Panc1 (cell line): ENCODE measurements around the gene ICAM4. TPM values are rescaled to one million over a fixed set of nuclear protein-coding genes. Genes with fewer than 3 reads are reported as not detected.

Experiments used
- ATAC-seq: fragments of 200-7000 bp; cut with Tn5 transposase; 2 replicates; pipeline ENCODE4 v1.9.1; 2020; ENCODE audit warnings: mild to moderate bottlenecking, moderate library complexity
- BruUV-seq: library from RNA; stranded (reverse); fragments of 400-500 nt; replicated peaks from 2 replicates; lab custom pipeline; 2021; lab: Mats Ljungman, UMichigan
- CTCF ChIA-PET: fragments of 300-600 bp; sonication (Branson Sonifier 250); formaldehyde crosslinking; loops from one replicate; lab custom pipeline; 2022; ENCODE audit warnings: antibody characterized with exemption; lab: Charles Lee
- POLR2A ChIA-PET: fragments of 300-600 bp; sonication (Branson Sonifier 250); formaldehyde crosslinking; loops from one replicate; lab custom pipeline; 2022; ENCODE audit warnings: antibody characterized with exemption; lab: Charles Lee
- DNase-seq: peaks from one replicate; pipeline ENCODE4 v3.0.0-alpha.2; 2010; ENCODE audit warnings: low read depth, low spot score
- H3K27ac ChIP-seq: 2 replicates; pipeline ENCODE4 v1.5.1; 2011; ENCODE audit warnings: mild to moderate bottlenecking, low read length, inconsistent platforms
- H3K27me3 ChIP-seq: fragments of 200-500 bp; sonication (Bioruptor generic); 2 replicates; pipeline ENCODE4 v1.6.0; 2014; ENCODE audit warnings: low read length, inconsistent platforms; ENCODE audit not compliant: control insufficient read depth, insufficient read depth
- H3K36me3 ChIP-seq: fragments of 200-500 bp; sonication (Bioruptor generic); 2 replicates; pipeline ENCODE4 v1.5.1; 2014; ENCODE audit warnings: inconsistent platforms, mild to moderate bottlenecking, low read length, moderate library complexity; ENCODE audit not compliant: control insufficient read depth, insufficient read depth
- H3K4me1 ChIP-seq: 2 replicates; pipeline ENCODE4 v1.5.1; 2011; ENCODE audit warnings: inconsistent platforms, mild to moderate bottlenecking, low read length, moderate library complexity; ENCODE audit not compliant: control insufficient read depth, insufficient read depth
- H3K4me3 ChIP-seq, 2 experiments: 2 replicates each; pipeline ENCODE4 v1.5.1; 2011 to 2012; ENCODE audit warnings: low read depth in 2 of 2, low read length in 2 of 2, mild to moderate bottlenecking in 2 of 2, inconsistent platforms in 1 of 2, moderate library complexity in 1 of 2
- H3K9me3 ChIP-seq: fragments of 200-500 bp; sonication (Bioruptor generic); 2 replicates; pipeline ENCODE4 v1.5.1; 2014; ENCODE audit warnings: low read depth, mild to moderate bottlenecking, inconsistent platforms, low read length, moderate library complexity; ENCODE audit not compliant: control insufficient read depth, insufficient read depth
- POLR2AphosphoS5 ChIP-seq: IDR thresholded peaks from 2 replicates; pipeline ENCODE4 v1.6.1; 2012; ENCODE audit warnings: mild to moderate bottlenecking, low read depth, low read length, moderate library complexity
- SIN3A ChIP-seq: IDR thresholded peaks from 2 replicates; pipeline ENCODE4 v1.6.1; 2012; ENCODE audit warnings: low read depth, mild to moderate bottlenecking, low read length, moderate library complexity, borderline replicate concordance; ENCODE audit not compliant: insufficient read depth
- TCF7L2 ChIP-seq: IDR thresholded peaks from 2 replicates; pipeline ENCODE4 v1.6.1; 2011; ENCODE audit warnings: mild to moderate bottlenecking, low read depth, low read length, inconsistent platforms
- in situ Hi-C: cut with HindIII; loops from 2 replicates; pipeline ENCODE4 v1.10.0; 2016; ENCODE audit warnings: low sequenced_read_pairs, low pct_unique_long_range_greater_than_20kb
- intact Hi-C: fragments of 100-400 bp; cut with micrococcal nuclease; formaldehyde crosslinking; loops from one replicate; pipeline ENCODE4 v1.10.0; 2022; ENCODE audit not compliant: unreplicated experiment
- total RNA-seq: library from RNA; stranded (reverse); gene quantifications from one replicate; pipeline ENCODE4 v1.2.1, GENCODE V29; 2021; ENCODE audit not compliant: unreplicated experiment
- TF ChIP-seq, protein P1 (sequence below): fragments of 450-650 bp; IDR thresholded peaks from 2 replicates; pipeline ENCODE4 v1.5.1; 2017; ENCODE audit warnings: mild to moderate bottlenecking
- TF ChIP-seq, protein P2 (sequence below), 2 experiments: IDR thresholded peaks; 2 replicates each; pipeline ENCODE4 v1.6.1; 2011 to 2012; ENCODE audit warnings: low read depth in 2 of 2, control low read depth in 1 of 2, low read length in 1 of 2, mild to moderate bottlenecking in 1 of 2, moderate library complexity in 1 of 2; ENCODE audit not compliant: insufficient read depth in 1 of 2

ICAM4 gene
- total RNA-seq, 1 experiment from 2014 or later = 2.8 TPM

DNA sequence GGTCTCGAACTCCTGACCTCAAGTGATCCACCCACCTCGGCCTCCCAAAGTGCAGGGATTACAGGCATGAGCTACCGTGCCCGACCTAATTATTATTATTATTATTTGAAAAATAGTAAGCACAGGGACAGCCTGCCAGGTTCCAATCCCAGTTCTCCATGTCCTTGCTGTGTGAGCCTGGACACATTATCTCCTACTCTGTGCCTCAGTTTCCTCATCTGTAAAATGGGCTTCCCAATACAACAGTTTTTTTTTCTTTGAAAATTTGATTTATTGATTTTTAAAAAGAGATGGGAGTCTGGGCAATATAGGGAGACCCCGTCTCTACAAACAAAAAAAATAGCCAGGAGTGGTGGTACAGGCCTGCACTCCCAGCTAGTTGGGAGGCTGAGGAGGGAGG, 19.6 kb downstream of the ICAM4 start:
- CTCF ChIA-PET = no interaction called here
- POLR2A ChIA-PET = interaction anchor here (0.6 kb wide), 1 partner anchor 8 kb away, joined by 6 read pairs; no protein-coding TSS in a partner anchor

DNA sequence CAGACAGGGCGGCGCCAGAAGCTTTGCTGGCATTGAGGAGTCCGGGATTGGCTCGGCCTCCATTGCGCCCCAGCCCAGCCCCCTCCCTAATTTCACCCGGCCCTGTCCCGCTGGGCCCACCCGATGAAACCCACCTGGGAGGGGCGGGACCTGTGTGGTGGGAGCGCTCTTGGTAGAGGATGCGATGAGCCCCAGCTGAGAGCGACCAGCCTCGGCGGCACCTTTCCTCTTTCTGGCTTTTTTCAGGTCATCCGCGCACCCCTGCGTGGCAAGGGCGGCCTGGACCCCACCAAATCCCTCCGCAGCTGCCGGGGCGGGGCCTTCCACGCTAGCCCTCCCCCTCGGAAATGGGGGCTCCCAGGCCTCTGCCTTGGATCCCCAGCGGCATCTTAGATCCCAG, 22.7 kb downstream of the ICAM4 start, which contains the start of gene ZGLP1:
Gene ZGLP1 (minus strand): TSS at position 393 of the 400 bp plus-strand sequence.
- no peak within 1 kb of the TSS for H3K4me3 ChIP-seq
- no TSS peak for BruUV-seq
- in situ Hi-C loops = no loop called here
- no peaks in the 10 kb centered on the region for H3K27me3 ChIP-seq
- intact Hi-C loops = no loop called here
- H3K27ac ChIP-seq = no peak within 1 kb of the TSS
- POLR2A ChIA-PET = no interaction called here
- CTCF ChIA-PET = interaction anchor here (0.6 kb wide), 1 partner anchor 134 kb away, joined by 6 read pairs; no protein-coding TSS in a partner anchor
- no peak for TF ChIP-seq TCF7L2
- no peak for TF ChIP-seq SIN3A
- TF ChIP-seq POLR2AphosphoS5 = no peak
- TF ChIP-seq, protein P1, sequence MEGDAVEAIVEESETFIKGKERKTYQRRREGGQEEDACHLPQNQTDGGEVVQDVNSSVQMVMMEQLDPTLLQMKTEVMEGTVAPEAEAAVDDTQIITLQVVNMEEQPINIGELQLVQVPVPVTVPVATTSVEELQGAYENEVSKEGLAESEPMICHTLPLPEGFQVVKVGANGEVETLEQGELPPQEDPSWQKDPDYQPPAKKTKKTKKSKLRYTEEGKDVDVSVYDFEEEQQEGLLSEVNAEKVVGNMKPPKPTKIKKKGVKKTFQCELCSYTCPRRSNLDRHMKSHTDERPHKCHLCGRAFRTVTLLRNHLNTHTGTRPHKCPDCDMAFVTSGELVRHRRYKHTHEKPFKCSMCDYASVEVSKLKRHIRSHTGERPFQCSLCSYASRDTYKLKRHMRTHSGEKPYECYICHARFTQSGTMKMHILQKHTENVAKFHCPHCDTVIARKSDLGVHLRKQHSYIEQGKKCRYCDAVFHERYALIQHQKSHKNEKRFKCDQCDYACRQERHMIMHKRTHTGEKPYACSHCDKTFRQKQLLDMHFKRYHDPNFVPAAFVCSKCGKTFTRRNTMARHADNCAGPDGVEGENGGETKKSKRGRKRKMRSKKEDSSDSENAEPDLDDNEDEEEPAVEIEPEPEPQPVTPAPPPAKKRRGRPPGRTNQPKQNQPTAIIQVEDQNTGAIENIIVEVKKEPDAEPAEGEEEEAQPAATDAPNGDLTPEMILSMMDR = no peak
- no peak for ATAC-seq
- no peaks in the 10 kb centered on the region for H3K36me3 ChIP-seq
- DNase-seq = no peak
- H3K9me3 ChIP-seq = no peaks in the 10 kb centered on the region
- no peaks in the 10 kb centered on the region for H3K4me1 ChIP-seq

More for the DNA sequence above, 19.6 kb downstream of the ICAM4 start:
- no peaks in the 10 kb centered on the region for H3K36me3 ChIP-seq
- H3K27me3 ChIP-seq = no peaks in the 10 kb centered on the region
- in situ Hi-C loops (no loop called here), intact Hi-C loops (no loop called here)
- no TSS peak for BruUV-seq
- H3K9me3 ChIP-seq = no peaks in the 10 kb centered on the region
- H3K4me1 ChIP-seq = no peaks in the 10 kb centered on the region
- TF ChIP-seq, protein P2, sequence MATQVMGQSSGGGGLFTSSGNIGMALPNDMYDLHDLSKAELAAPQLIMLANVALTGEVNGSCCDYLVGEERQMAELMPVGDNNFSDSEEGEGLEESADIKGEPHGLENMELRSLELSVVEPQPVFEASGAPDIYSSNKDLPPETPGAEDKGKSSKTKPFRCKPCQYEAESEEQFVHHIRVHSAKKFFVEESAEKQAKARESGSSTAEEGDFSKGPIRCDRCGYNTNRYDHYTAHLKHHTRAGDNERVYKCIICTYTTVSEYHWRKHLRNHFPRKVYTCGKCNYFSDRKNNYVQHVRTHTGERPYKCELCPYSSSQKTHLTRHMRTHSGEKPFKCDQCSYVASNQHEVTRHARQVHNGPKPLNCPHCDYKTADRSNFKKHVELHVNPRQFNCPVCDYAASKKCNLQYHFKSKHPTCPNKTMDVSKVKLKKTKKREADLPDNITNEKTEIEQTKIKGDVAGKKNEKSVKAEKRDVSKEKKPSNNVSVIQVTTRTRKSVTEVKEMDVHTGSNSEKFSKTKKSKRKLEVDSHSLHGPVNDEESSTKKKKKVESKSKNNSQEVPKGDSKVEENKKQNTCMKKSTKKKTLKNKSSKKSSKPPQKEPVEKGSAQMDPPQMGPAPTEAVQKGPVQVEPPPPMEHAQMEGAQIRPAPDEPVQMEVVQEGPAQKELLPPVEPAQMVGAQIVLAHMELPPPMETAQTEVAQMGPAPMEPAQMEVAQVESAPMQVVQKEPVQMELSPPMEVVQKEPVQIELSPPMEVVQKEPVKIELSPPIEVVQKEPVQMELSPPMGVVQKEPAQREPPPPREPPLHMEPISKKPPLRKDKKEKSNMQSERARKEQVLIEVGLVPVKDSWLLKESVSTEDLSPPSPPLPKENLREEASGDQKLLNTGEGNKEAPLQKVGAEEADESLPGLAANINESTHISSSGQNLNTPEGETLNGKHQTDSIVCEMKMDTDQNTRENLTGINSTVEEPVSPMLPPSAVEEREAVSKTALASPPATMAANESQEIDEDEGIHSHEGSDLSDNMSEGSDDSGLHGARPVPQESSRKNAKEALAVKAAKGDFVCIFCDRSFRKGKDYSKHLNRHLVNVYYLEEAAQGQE (IDR thresholded peaks at IDR 0.05; ENCODE audit: insufficient read depth in 1 of 2, low read depth in 2 of 2, low read length in 1 of 2) = no peak
- TF ChIP-seq POLR2AphosphoS5 (no peak), SIN3A (no peak)
- TF ChIP-seq, protein P1 = no peak
- H3K4me3 ChIP-seq = no peak overlapping the region
- no peak overlapping the region for H3K27ac ChIP-seq
- ATAC-seq (no peak), DNase-seq (no peak)
